ENCODE results near the gene C19orf38.

DNA sequence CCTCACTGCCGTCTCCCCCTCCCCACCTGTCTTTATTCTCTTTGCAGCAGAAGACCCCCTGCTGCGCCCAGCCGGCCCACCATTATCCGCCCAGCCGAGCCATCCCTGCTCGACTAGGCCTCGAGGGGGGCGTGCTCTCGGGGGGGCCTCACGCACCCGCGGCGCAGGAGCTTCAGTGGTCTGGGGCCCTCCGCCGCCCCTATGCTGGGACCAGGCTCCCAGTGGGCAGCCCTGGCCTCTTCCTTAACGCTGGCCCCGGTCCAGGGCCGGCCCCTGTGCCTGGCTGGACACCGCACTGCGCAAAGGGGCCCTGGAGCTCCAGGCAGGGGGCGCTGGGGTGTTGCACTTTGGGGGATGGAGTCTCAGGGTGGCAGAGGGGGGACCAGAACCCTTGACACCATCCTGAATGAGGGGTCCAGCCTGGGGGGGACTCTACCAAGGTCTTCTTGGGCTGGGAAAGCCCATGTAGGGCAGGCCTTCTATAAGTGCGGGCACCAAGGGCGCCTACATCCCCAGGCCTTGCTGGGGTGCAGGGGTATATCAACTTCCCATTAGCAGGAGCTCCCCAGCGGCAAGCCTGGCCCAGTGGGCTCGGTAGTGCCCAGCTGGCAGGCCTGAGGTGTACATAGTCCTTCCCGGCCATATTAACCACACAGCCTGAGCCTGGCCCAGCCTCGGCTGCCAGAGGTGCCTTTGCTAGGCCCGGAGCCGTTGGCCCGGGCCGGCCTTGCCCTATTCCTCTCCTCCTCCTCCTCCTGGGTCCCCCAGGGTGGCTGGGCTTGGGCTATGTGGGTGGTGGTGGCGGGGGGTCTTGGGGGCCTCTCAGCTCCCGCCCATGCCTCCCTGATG lies 17.1 kb upstream of the C19orf38 start:
- TF ChIP-seq CHD2 (IDR thresholded peaks at IDR 0.05; ENCODE audit: low read depth, low read length): no peak
- TF ChIP-seq, protein P1, sequence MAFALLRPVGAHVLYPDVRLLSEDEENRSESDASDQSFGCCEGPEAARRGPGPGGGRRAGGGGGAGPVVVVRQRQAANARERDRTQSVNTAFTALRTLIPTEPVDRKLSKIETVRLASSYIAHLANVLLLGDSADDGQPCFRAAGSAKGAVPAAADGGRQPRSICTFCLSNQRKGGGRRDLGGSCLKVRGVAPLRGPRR (CRISPR knock-in tag; IDR thresholded peaks at IDR 0.05): no peak
- TF ChIP-seq SP1 (CRISPR knock-in tag; IDR thresholded peaks at IDR 0.05): no peak
- TF ChIP-seq CTBP1 (IDR thresholded peaks at IDR 0.05; ENCODE audit: borderline replicate concordance): no peak
- TF ChIP-seq, protein P2, sequence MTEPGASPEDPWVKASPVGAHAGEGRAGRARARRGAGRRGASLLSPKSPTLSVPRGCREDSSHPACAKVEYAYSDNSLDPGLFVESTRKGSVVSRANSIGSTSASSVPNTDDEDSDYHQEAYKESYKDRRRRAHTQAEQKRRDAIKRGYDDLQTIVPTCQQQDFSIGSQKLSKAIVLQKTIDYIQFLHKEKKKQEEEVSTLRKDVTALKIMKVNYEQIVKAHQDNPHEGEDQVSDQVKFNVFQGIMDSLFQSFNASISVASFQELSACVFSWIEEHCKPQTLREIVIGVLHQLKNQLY (CRISPR knock-in tag; conservative IDR thresholded peaks at IDR 0.05): no peak
- TF ChIP-seq EP300 (IDR thresholded peaks at IDR 0.05; ENCODE audit: low read length): no peak
- no peak for TF ChIP-seq ZBTB1 (CRISPR knock-in tag; IDR thresholded peaks at IDR 0.05; ENCODE audit: borderline replicate concordance, low read depth)
- no peak for TF ChIP-seq ZNF174 (CRISPR knock-in tag; IDR thresholded peaks at IDR 0.05)

Measured in K562 (cell line).